PC-9 (cell line): ENCODE data around the gene JMJD6. TPM values are rescaled to one million over a fixed set of nuclear protein-coding genes. Genes with fewer than 3 reads are reported as not detected.

Experiments
- BruUV-seq: library from RNA; stranded (reverse); fragments of 400-500 nt; replicated peaks from 2 replicates; lab custom pipeline; 2021; lab: Mats Ljungman, UMichigan
- CTCF ChIA-PET: fragments of 300-600 bp; sonication (Branson Sonifier 250); formaldehyde crosslinking; loops from one replicate; lab custom pipeline; 2022; ENCODE audit warnings: antibody characterized with exemption; lab: Charles Lee
- POLR2A ChIA-PET: fragments of 300-600 bp; sonication (Branson Sonifier 250); formaldehyde crosslinking; loops from one replicate; lab custom pipeline; 2022; ENCODE audit warnings: antibody characterized with exemption; ENCODE audit not compliant: unreplicated experiment; lab: Charles Lee
- DNase-seq, 2 experiments: peaks; one replicate each; pipeline versions ENCODE4 v3.0.0 to v3.0.0-alpha.2; 2015 to 2022; ENCODE audit warnings: mixed read lengths in 1 of 2
- H2AFZ ChIP-seq: fragments of 200-600 bp; sonication (generic); 2 replicates; pipeline ENCODE4 v1.8.1; 2017; ENCODE audit warnings: antibody characterized with exemption
- H3F3A ChIP-seq: fragments of 200-600 bp; sonication (generic); 2 replicates; pipeline ENCODE4 v1.8.1; 2017; ENCODE audit warnings: antibody characterized with exemption, mild to moderate bottlenecking, low read depth; ENCODE audit not compliant: insufficient read depth
- H3K27ac ChIP-seq: fragments of 200-600 bp; sonication (generic); 2 replicates; pipeline ENCODE4 v1.6.1; 2016; ENCODE audit warnings: mixed run types
- H3K27me3 ChIP-seq: fragments of 200-600 bp; sonication (generic); 2 replicates; pipeline ENCODE4 v1.6.1; 2016; ENCODE audit warnings: low read depth, mixed run types; ENCODE audit not compliant: insufficient read depth
- H3K36me3 ChIP-seq: fragments of 200-600 bp; sonication (generic); 2 replicates; pipeline ENCODE4 v1.6.1; 2016; ENCODE audit warnings: low read depth, mixed run types
- H3K4me1 ChIP-seq: fragments of 200-600 bp; sonication (generic); replicated peaks from 2 replicates; pipeline ENCODE4 v1.6.1; 2016; ENCODE audit warnings: mixed run types; ENCODE audit not compliant: insufficient read depth
- H3K4me2 ChIP-seq: fragments of 200-600 bp; sonication (generic); 2 replicates; pipeline ENCODE4 v1.6.1; 2017; ENCODE audit warnings: mixed run types
- H3K4me3 ChIP-seq: fragments of 200-600 bp; sonication (generic); 2 replicates; pipeline ENCODE4 v1.6.1; 2016; ENCODE audit warnings: mixed run types
- H3K79me2 ChIP-seq: fragments of 200-600 bp; sonication (generic); 2 replicates; pipeline ENCODE4 v1.6.1; 2017; ENCODE audit warnings: low read depth, mixed run types
- H3K9me2 ChIP-seq: fragments of 200-600 bp; sonication (generic); 2 replicates; pipeline ENCODE4 v1.8.1; 2017; ENCODE audit warnings: mild to moderate bottlenecking; ENCODE audit not compliant: insufficient read depth
- H3K9me3 ChIP-seq: fragments of 200-600 bp; sonication (generic); 2 replicates; pipeline ENCODE4 v1.8.1; 2016; ENCODE audit warnings: low read depth; ENCODE audit not compliant: insufficient read depth
- H4K20me1 ChIP-seq: fragments of 200-600 bp; sonication (generic); 2 replicates; pipeline ENCODE4 v1.8.1; 2017; ENCODE audit not compliant: insufficient read depth
- CTCF ChIP-seq: fragments of 200-600 bp; sonication (generic); conservative IDR thresholded peaks from 2 replicates; pipeline ENCODE4 v1.6.1; 2017; ENCODE audit warnings: mixed run types, antibody characterized with exemption, mild to moderate bottlenecking, moderate library complexity
- EZH2 ChIP-seq: fragments of 200-600 bp; sonication (generic); IDR thresholded peaks from 2 replicates; pipeline ENCODE4 v1.8.0; 2017; ENCODE audit warnings: antibody characterized with exemption, low read depth
- intact Hi-C: fragments of 100-400 bp; cut with micrococcal nuclease; formaldehyde crosslinking; loops from one replicate; pipeline ENCODE4 v1.10.0; 2022; ENCODE audit not compliant: unreplicated experiment
- total RNA-seq: library from RNA; stranded (reverse); gene quantifications from 2 replicates; pipeline ENCODE4 v1.2.3, GENCODE V29; 2021

JMJD6 gene
- total RNA-seq, 1 experiment from 2014 or later: 25.2 TPM

- Histone ChIP-seq H3F3A (no peaks in the 10 kb centered on the region), H3K4me3 (no peak overlapping the region), H3K27me3 (no peaks in the 10 kb centered on the region), H3K4me2 (no peak overlapping the region), H3K27ac (no peak overlapping the region), H3K9me3 (no peaks in the 10 kb centered on the region), H3K36me3 (no peaks in the 10 kb centered on the region), H2AFZ (no peak overlapping the region), H3K9me2 (no peaks in the 10 kb centered on the region), H4K20me1 (no peaks in the 10 kb centered on the region), H3K4me1 (no peaks in the 10 kb centered on the region), H3K79me2 (no peaks in the 10 kb centered on the region)
- BruUV-seq: no TSS peak
- DNase-seq: no peak
- TF ChIP-seq EZH2: no peak
- TF ChIP-seq CTCF: no peak
- ChIA-PET POLR2A (no interaction called here), CTCF (interaction anchor here (0.7 kb wide), 1 partner anchor 20 kb away, joined by 3 read pairs; no protein-coding TSS in a partner anchor)
- intact Hi-C loops: no loop called here
Observed at GRCh38 chr17:76683921-76684745, 42.3 kb downstream of the JMJD6 start.

GRCh38 chr17:76683011-76683755 lies 43.2 kb downstream of the JMJD6 start:
- Histone ChIP-seq H3K36me3 (no peaks in the 10 kb centered on the region), H2AFZ (no peak overlapping the region), H3K4me1 (no peaks in the 10 kb centered on the region), H4K20me1 (no peaks in the 10 kb centered on the region), H3K4me2 (no peak overlapping the region), H3F3A (no peaks in the 10 kb centered on the region), H3K4me3 (no peak overlapping the region), H3K27me3 (no peaks in the 10 kb centered on the region), H3K9me2 (no peaks in the 10 kb centered on the region), H3K79me2 (no peaks in the 10 kb centered on the region), H3K27ac (no peak overlapping the region), H3K9me3 (no peaks in the 10 kb centered on the region)
- TF ChIP-seq CTCF: no peak
- ChIA-PET POLR2A (no interaction called here), CTCF (interaction anchor here (0.7 to 2.4 kb wide), 2 partner anchors 21 to 161 kb away, joined by 3 to 11 read pairs; no protein-coding TSS in a partner anchor)
- intact Hi-C loops: no loop called here
- no TSS peak for BruUV-seq
- no peak for DNase-seq

DNA sequence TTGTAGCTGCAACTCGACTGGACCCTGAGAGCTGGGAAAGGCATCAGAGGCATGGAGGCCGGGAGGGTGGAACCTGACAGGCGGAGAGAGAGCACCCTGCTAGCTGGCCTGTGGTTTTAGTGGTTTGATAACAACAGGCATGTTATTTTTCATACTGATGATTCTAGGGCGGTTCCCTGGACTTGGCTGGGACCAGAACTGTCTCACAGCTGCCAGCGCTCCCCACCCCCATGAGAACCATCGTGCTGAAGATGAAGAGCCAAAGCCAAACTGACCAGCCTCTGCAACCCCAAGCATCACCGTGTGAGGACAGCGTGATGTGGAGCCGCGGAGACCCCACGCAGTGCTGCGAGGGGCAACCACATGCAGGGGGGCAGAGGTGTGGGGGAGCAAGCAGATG lies 44.1 kb downstream of the JMJD6 start:
- intact Hi-C loops: no loop called here

More for the DNA sequence above, 44.1 kb downstream of the JMJD6 start:
- Histone ChIP-seq H3K4me2 (no peak overlapping the region), H4K20me1 (no peaks in the 10 kb centered on the region), H3K4me1 (no peaks in the 10 kb centered on the region), H3K36me3 (no peaks in the 10 kb centered on the region), H3K27me3 (no peaks in the 10 kb centered on the region), H3F3A (no peaks in the 10 kb centered on the region), H3K27ac (no peak overlapping the region), H3K4me3 (no peak overlapping the region), H3K9me2 (no peaks in the 10 kb centered on the region), H3K9me3 (no peaks in the 10 kb centered on the region), H3K79me2 (no peaks in the 10 kb centered on the region), H2AFZ (no peak overlapping the region)
- no TSS peak for BruUV-seq
- POLR2A ChIA-PET: no interaction called here
- DNase-seq: no peak
- CTCF ChIA-PET: interaction anchor here (1.7 to 2.4 kb wide), 5 partner anchors 51 to 160 kb away, joined by 6 to 11 read pairs (median 7); no protein-coding TSS in a partner anchor
- TF ChIP-seq CTCF (no peak), EZH2 (no peak)
